HepG2 (cell line): Measurements from ENCODE around the gene VEGFB. TPM values are rescaled to one million over a fixed set of nuclear protein-coding genes. Genes with fewer than 3 reads are reported as not detected.

Experiments
- ATAC-seq: fragments of 200-7000 bp; cut with Tn5 transposase; 3 replicates; pipeline ENCODE4 v1.9.1; 2020; ENCODE audit warnings: mild to moderate bottlenecking, moderate library complexity
- BruUV-seq: library from RNA; stranded (reverse); fragments of 400-500 nt; replicated peaks from 2 replicates; lab custom pipeline; 2021; lab: Mats Ljungman, UMichigan
- CTCF ChIA-PET: fragments of 300-600 bp; formaldehyde crosslinking; extraction: SDS; loops from one replicate; lab custom pipeline; 2021; ENCODE audit warnings: low total read pairs, inconsistent platforms, low intra/inter-chr PET ratio; lab: Yijun Ruan, JAX
- POLR2A ChIA-PET: fragments of 350-600 bp; sonication (Branson Sonifier 250); formaldehyde crosslinking; loops from one replicate; lab custom pipeline; 2020; ENCODE audit warnings: antibody characterized with exemption, inconsistent platforms; lab: Yijun Ruan, JAX
- DNase-seq: peaks from one replicate; pipeline ENCODE4 v3.0.0-alpha.2; 2015; ENCODE audit warnings: low spot score
- FAIRE-seq: peaks from 3 replicates; lab custom pipeline; 2011; peaks lifted over from hg19 to GRCh38; lab: Jason Lieb, UNC
- H2AFZ ChIP-seq: one replicate; pipeline ENCODE4 v1.6.1; 2011; ENCODE audit warnings: low read length, inconsistent platforms
- H3K27ac ChIP-seq: fragments of 300-600 bp; 3 replicates; pipeline ENCODE4 v1.8.0; 2011; ENCODE audit warnings: mixed run types, mild to moderate bottlenecking, mixed read lengths, low read length, inconsistent platforms; ENCODE audit not compliant: insufficient read depth; ENCODE audit errors: extremely low read length
- H3K27me3 ChIP-seq, 2 experiments: fragments of 200-600 bp in 1 of 2; 2 replicates in 1 of 2; 3 replicates in 1 of 2; pipeline versions ENCODE4 v1.6.0 to v1.8.0; 2011; ENCODE audit warnings: low read length in 2 of 2, mild to moderate bottlenecking in 2 of 2, moderate library complexity in 2 of 2, inconsistent platforms in 1 of 2; ENCODE audit not compliant: insufficient read depth in 2 of 2, control insufficient read depth in 1 of 2
- H3K36me3 ChIP-seq, 2 experiments: fragments of 200-600 bp in 1 of 2; replicated peaks in 1 of 2; 2 replicates in 1 of 2; 3 replicates in 1 of 2; pipeline versions ENCODE4 v1.5.1 to v1.8.0; 2011; ENCODE audit warnings: low read length in 2 of 2, inconsistent platforms in 1 of 2; ENCODE audit not compliant: insufficient read depth in 2 of 2, control insufficient read depth in 1 of 2
- H3K4me1 ChIP-seq: 2 replicates; pipeline ENCODE4 v1.5.1; 2012; ENCODE audit warnings: low read length, inconsistent platforms; ENCODE audit not compliant: insufficient read depth
- H3K4me2 ChIP-seq: 2 replicates; pipeline ENCODE4 v1.6.0; 2011; ENCODE audit warnings: low read depth, low read length, inconsistent platforms
- H3K4me3 ChIP-seq, 3 experiments: fragments of 200-600 bp in 1 of 3; sonication (generic), shearing (Covaris generic) in 1 of 3; replicated peaks in 1 of 3; 2 replicates each; pipeline ENCODE4 v1.5.1; 2011 to 2016; ENCODE audit warnings: low read length in 3 of 3, inconsistent platforms in 2 of 3, low read depth in 2 of 3, mild to moderate bottlenecking in 2 of 3, control low read depth in 1 of 3, mixed read lengths in 1 of 3; ENCODE audit not compliant: insufficient read depth in 1 of 3
- H3K79me2 ChIP-seq: one replicate; pipeline ENCODE4 v1.6.1; 2011; ENCODE audit warnings: low read length, inconsistent platforms; ENCODE audit not compliant: insufficient read depth
- H3K9ac ChIP-seq: 2 replicates; pipeline ENCODE4 v1.6.0; 2011; ENCODE audit warnings: mild to moderate bottlenecking, low read depth, low read length, inconsistent platforms; ENCODE audit not compliant: insufficient read depth
- H3K9me3 ChIP-seq: 2 replicates; pipeline ENCODE4 v1.5.1; 2012; ENCODE audit warnings: mild to moderate bottlenecking, low read length
- H4K20me1 ChIP-seq: 2 replicates; pipeline ENCODE4 v1.6.0; 2011; ENCODE audit warnings: inconsistent platforms, mild to moderate bottlenecking, low read length, moderate library complexity; ENCODE audit not compliant: insufficient read depth
- AGO2 ChIP-seq: fragments of 200-400 bp; formaldehyde crosslinking; optimal IDR thresholded peaks from 2 replicates; pipeline ENCODE3; 2017; ENCODE audit warnings: mild to moderate bottlenecking, low read depth, low read length, moderate library complexity
- GTF2F1 ChIP-seq: fragments of 150-350 bp; IDR thresholded peaks from 2 replicates; pipeline ENCODE4 v1.6.1; 2014; ENCODE audit warnings: low read length
- TOPORS ChIP-seq: sonication (generic); formaldehyde crosslinking; IDR thresholded peaks from 2 replicates; pipeline ENCODE4 v1.8.0; 2023; ENCODE audit warnings: mild to moderate bottlenecking, missing genetic modification reagents
- ZNF143 ChIP-seq: sonication (generic); formaldehyde crosslinking; IDR thresholded peaks from 2 replicates; pipeline ENCODE4 v1.4.0; 2020; ENCODE audit warnings: missing genetic modification reagents
- ZNF232 ChIP-seq: sonication (generic); formaldehyde crosslinking; IDR thresholded peaks from 2 replicates; pipeline ENCODE4 v1.4.0; 2020; ENCODE audit warnings: missing genetic modification reagents, borderline replicate concordance
- ZSCAN12 ChIP-seq: sonication (generic); formaldehyde crosslinking; IDR thresholded peaks from 2 replicates; pipeline ENCODE4 v1.9.0; 2021; ENCODE audit warnings: mild to moderate bottlenecking, missing genetic modification reagents
- WGBS: methylation state at CpG from one replicate; pipeline ENCODE4 v1.1.6; 2017; ENCODE audit warnings: low lambda C conversion rate; 5-methylcytosine and 5-hydroxymethylcytosine counted together
- in situ Hi-C: cut with HindIII; loops from 2 replicates; pipeline ENCODE4 v1.10.0; 2017; ENCODE audit warnings: low pct_unique_long_range_greater_than_20kb; ENCODE audit not compliant: extremely low pct_ligation_motif_present
- intact Hi-C: fragments of 100-400 bp; cut with micrococcal nuclease; formaldehyde crosslinking; loops from one replicate; pipeline ENCODE4 v1.10.0; 2022; ENCODE audit not compliant: unreplicated experiment
- polyA plus RNA-seq, 8 experiments: library from polyadenylated mRNA; depleted of rRNA in 3 of 8; stranded (reverse) in 7 of 8; unstranded in 1 of 8; fragments of >200 nt; fragmentation: Illumina TruSeq in 4 of 8; extraction: Trizol in 4 of 8; gene quantifications; 2 replicates each; pipeline versions ENCODE4 v1.2.1 to v1.2.3, GENCODE V29; 2011 to 2016; ENCODE audit warnings: low read depth in 4 of 8, missing spikeins in 1 of 8, mixed read lengths in 1 of 8; ENCODE audit not compliant: insufficient read depth in 1 of 8
- total RNA-seq, 5 experiments: library from RNA; depleted of rRNA; stranded (reverse); fragments of >200 nt; fragmentation: Illumina TruSeq; extraction: Trizol; gene quantifications; 2 replicates each; pipeline ENCODE4 v1.2.3, GENCODE V29; 2016; ENCODE audit warnings: low read depth in 1 of 5
- TF ChIP-seq, protein P1 (sequence below): sonication (generic); formaldehyde crosslinking; IDR thresholded peaks from 2 replicates; pipeline ENCODE4 v1.8.1; 2023; ENCODE audit warnings: mild to moderate bottlenecking, missing genetic modification reagents
- TF ChIP-seq, protein P2 (sequence below): fragments of 450-650 bp; IDR thresholded peaks from 2 replicates; pipeline ENCODE4 v1.6.1; 2016
- TF ChIP-seq, protein P3 (sequence below): sonication (generic); formaldehyde crosslinking; IDR thresholded peaks from 2 replicates; pipeline ENCODE4 v1.8.0; 2022; ENCODE audit warnings: mild to moderate bottlenecking, missing genetic modification reagents, moderate library complexity

The VEGFB gene
- total and polyA plus RNA-seq, 2 of the 13 experiments (the other 11 are each of a cell fraction or from before 2014, with no cell fraction given), result 9.0 to 11.3 TPM

GRCh38 chr11:64266339-64266738 is 32.0 kb downstream of the VEGFB start (continued):
- TF ChIP-seq, protein P1, sequence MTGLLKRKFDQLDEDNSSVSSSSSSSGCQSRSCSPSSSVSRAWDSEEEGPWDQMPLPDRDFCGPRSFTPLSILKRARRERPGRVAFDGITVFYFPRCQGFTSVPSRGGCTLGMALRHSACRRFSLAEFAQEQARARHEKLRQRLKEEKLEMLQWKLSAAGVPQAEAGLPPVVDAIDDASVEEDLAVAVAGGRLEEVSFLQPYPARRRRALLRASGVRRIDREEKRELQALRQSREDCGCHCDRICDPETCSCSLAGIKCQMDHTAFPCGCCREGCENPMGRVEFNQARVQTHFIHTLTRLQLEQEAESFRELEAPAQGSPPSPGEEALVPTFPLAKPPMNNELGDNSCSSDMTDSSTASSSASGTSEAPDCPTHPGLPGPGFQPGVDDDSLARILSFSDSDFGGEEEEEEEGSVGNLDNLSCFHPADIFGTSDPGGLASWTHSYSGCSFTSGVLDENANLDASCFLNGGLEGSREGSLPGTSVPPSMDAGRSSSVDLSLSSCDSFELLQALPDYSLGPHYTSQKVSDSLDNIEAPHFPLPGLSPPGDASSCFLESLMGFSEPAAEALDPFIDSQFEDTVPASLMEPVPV, result no peak
- TF ChIP-seq ZNF232 (CRISPR knock-in tag), result no peak
- TF ChIP-seq, protein P2, sequence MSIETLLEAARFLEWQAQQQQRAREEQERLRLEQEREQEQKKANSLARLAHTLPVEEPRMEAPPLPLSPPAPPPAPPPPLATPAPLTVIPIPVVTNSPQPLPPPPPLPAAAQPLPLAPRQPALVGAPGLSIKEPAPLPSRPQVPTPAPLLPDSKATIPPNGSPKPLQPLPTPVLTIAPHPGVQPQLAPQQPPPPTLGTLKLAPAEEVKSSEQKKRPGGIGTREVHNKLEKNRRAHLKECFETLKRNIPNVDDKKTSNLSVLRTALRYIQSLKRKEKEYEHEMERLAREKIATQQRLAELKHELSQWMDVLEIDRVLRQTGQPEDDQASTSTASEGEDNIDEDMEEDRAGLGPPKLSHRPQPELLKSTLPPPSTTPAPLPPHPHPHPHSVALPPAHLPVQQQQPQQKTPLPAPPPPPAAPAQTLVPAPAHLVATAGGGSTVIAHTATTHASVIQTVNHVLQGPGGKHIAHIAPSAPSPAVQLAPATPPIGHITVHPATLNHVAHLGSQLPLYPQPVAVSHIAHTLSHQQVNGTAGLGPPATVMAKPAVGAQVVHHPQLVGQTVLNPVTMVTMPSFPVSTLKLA, result no peak
- TF ChIP-seq GTF2F1, result no peak
- no peak for TF ChIP-seq ZSCAN12
- TF ChIP-seq TOPORS, result no peak

DNA sequence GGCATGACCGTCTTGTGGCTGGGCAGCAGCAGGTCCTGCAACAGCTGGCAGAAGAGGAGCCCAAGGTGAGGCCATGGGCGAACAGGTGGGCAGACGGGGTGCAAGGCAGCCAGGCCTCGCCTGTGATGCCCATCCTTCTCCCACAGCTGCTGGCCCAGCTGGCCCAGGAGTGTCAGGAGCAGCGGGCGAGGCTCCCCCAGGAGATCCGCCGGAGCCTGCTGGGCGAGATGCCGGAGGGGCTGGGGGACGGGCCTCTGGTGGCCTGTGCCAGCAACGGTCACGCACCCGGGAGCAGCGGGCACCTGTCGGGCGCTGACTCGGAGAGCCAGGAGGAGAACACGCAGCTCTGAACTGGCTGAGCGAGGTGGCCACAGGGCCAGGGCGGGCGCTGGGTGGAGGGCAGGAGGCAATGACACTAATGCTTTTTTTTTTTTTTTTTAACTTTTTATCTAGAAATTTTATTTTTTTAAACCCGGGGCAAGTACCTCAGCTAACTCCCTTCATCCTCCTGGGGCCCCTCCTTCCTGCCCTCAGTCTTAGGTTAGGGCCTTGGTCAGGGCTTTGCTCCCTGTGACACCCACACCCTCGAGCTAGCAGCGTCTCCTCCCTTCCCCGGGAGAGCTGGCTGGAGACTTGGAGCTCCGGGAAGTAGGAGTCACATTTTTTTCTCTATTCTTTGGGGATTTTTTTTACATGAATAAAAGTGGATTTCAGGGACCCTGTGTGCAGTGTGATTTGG is 33.0 kb downstream of the VEGFB start:
- in situ Hi-C loops (no loop called here), intact Hi-C loops (no loop called here)
- ChIA-PET POLR2A (interaction anchor here (0.7 to 5.9 kb wide), 6 partner anchors 15 to 63 kb away, joined by 3 to 113 read pairs (median 8); partner anchors contain the start of genes BAD, ESRRA, FKBP2 and PPP1R14B), CTCF (no interaction called here)
- 91% methylated on average over 20 of the region's 27 CpGs for WGBS
- peak overlapping the region; percentile 75; the same call in 1 of the 2 replicates for H3K9ac ChIP-seq
- H4K20me1 ChIP-seq, result no peaks in the 10 kb centered on the region
- H3K36me3 ChIP-seq, result peaks cover 1 to 13% of the 10 kb centered on the region in 2 experiments; a peak in 4 of 5 replicates
- 0 out of 2 replicates have a peak, but pooled peaks have one; percentile 7 for TF ChIP-seq ZNF143 (CRISPR knock-in tag)
- TF ChIP-seq, protein P3, sequence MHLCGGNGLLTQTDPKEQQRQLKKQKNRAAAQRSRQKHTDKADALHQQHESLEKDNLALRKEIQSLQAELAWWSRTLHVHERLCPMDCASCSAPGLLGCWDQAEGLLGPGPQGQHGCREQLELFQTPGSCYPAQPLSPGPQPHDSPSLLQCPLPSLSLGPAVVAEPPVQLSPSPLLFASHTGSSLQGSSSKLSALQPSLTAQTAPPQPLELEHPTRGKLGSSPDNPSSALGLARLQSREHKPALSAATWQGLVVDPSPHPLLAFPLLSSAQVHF (CRISPR knock-in tag), result no peak
- TF ChIP-seq AGO2, result peak; percentile 56
- no peak overlapping the region for H3K27ac ChIP-seq
- peaks cover 22% of the 10 kb centered on the region for H3K4me1 ChIP-seq
- BruUV-seq, result no TSS peak
- FAIRE-seq, result no peak
- peak overlapping the region; percentile 95; the same call in 1 of the 2 replicates for H3K4me2 ChIP-seq
- no peak overlapping the region for H2AFZ ChIP-seq
- no peaks in the 10 kb centered on the region for H3K27me3 ChIP-seq
- no peak for ATAC-seq
- peaks cover 10% of the 10 kb centered on the region for H3K79me2 ChIP-seq
- H3K9me3 ChIP-seq, result no peaks in the 10 kb centered on the region
- DNase-seq, result no peak
- H3K4me3 ChIP-seq, result no peak overlapping the region
